ENCODE results near the gene M1AP. TPM values are rescaled to one million over a fixed set of nuclear protein-coding genes. Genes with fewer than 3 reads are reported as not detected.

Gene M1AP
- total RNA-seq, 1 donor from 2014 or later: not detected

GRCh38 chr2:74530239-74531187 is 117.6 kb downstream of the M1AP start:
- Histone ChIP-seq H3K27me3 (ENCODE audit: low read depth) (no peaks in the 10 kb centered on the region), H3K36me3 (peaks cover 61% of the 10 kb centered on the region), H3K4me1 (peaks cover 49% of the 10 kb centered on the region), H3K4me3 (peak overlapping the region; percentile 97), H3K9me3 (replicated peaks) (no peaks in the 10 kb centered on the region), H3K27ac (replicated peaks) (peak overlapping the region; percentile 93)
- intact Hi-C loops (cut with micrococcal nuclease): no loop called here
- no peak for DNase-seq
- no peak for TF ChIP-seq CTCF (IDR thresholded peaks at IDR 0.05; ENCODE audit: borderline replicate concordance)

GRCh38 chr2:74529357-74530238 is 118.5 kb downstream of the M1AP start, which contains the start of the genes AUP1 and HTRA2:
TSS of gene AUP1 (minus strand) at chr2:74529706. CDS start at chr2:74529629, 77 bp downstream.
TSS of gene HTRA2 (plus strand) at chr2:74529933. CDS start at chr2:74530007, 74 bp downstream.
- peaks cover 49% of the 10 kb centered on the region for H3K4me1 ChIP-seq
- H3K4me3 ChIP-seq: peak within 1 kb of the TSS; percentile 97
- peak within 1 kb of the TSS; percentile 93 for H3K27ac ChIP-seq (replicated peaks)
- no peak for TF ChIP-seq CTCF (IDR thresholded peaks at IDR 0.05; ENCODE audit: borderline replicate concordance)
- intact Hi-C loops (cut with micrococcal nuclease): no loop called here
- H3K9me3 ChIP-seq (replicated peaks): no peaks in the 10 kb centered on the region
- H3K36me3 ChIP-seq: peaks cover 62% of the 10 kb centered on the region
- peak; percentile 98 for DNase-seq
- no peaks in the 10 kb centered on the region for H3K27me3 ChIP-seq (ENCODE audit: low read depth)

- Histone ChIP-seq H3K4me1 (peaks cover 49% of the 10 kb centered on the region), H3K4me3 (peak overlapping the region; percentile 97), H3K27me3 (ENCODE audit: low read depth) (no peaks in the 10 kb centered on the region), H3K36me3 (peaks cover 57% of the 10 kb centered on the region), H3K27ac (replicated peaks) (peak overlapping the region; percentile 93), H3K9me3 (replicated peaks) (no peaks in the 10 kb centered on the region)
- DNase-seq: no peak
- intact Hi-C loops (cut with micrococcal nuclease): no loop called here
- no peak for TF ChIP-seq CTCF (IDR thresholded peaks at IDR 0.05; ENCODE audit: borderline replicate concordance)
Measured at GRCh38 chr2:74528600-74529356, 119.4 kb downstream of the M1AP start.

- no peak overlapping the region for H3K27ac ChIP-seq (replicated peaks)
- H3K4me3 ChIP-seq: no peak overlapping the region
- intact Hi-C loops (cut with micrococcal nuclease): no loop called here
- no peak for TF ChIP-seq CTCF (IDR thresholded peaks at IDR 0.05; ENCODE audit: borderline replicate concordance)
- H3K27me3 ChIP-seq (ENCODE audit: low read depth): peaks cover under 1% of the 10 kb centered on the region
- no peak for DNase-seq
- peaks cover 49% of the 10 kb centered on the region for H3K4me1 ChIP-seq
- peaks cover 47% of the 10 kb centered on the region for H3K36me3 ChIP-seq
- no peaks in the 10 kb centered on the region for H3K9me3 ChIP-seq (replicated peaks)
Measured at GRCh38 chr2:74527741-74528140, 120.4 kb downstream of the M1AP start.
